Tibial artery (tissue), 4 donors: ENCODE results near the gene TBC1D4.
"Not testable (repeated sequence)": the region's sequence is repeated elsewhere in the genome, so short reads cannot be mapped to it uniquely, and the experiment has no call there.

Source experiments
- DNase-seq, 2 donors: peaks; one replicate each; pipeline ENCODE4 v3.0.0-alpha.2; 2019
- H3K27ac ChIP-seq, 2 donors: fragments of 200-600 bp; sonication (generic) in 1 of 2; 1 replicate in 1 of 2; 2 replicates in 1 of 2; pipeline ENCODE4 v1.5.1; 2018 to 2019; ENCODE audit warnings: mild to moderate bottlenecking in 1 of 2
- H3K27me3 ChIP-seq, 2 donors: fragments of 200-600 bp; sonication (generic) in 1 of 2; one replicate each; pipeline versions ENCODE4 v1.5.1 to v1.6.0; 2016 to 2019
- H3K36me3 ChIP-seq, 3 donors: fragments of 200-600 bp; sonication (generic) in 2 of 3; one replicate each; pipeline ENCODE4 v1.5.1; 2016 to 2019; ENCODE audit warnings: mild to moderate bottlenecking in 2 of 3
- H3K4me1 ChIP-seq, 4 donors: fragments of 200-600 bp; sonication (generic) in 2 of 4; 1 replicate in 3 of 4; 2 replicates in 1 of 4; pipeline ENCODE4 v1.5.1; 2016 to 2019
- H3K4me3 ChIP-seq, 2 donors: fragments of 200-600 bp; sonication (generic) in 1 of 2; 1 replicate in 1 of 2; 2 replicates in 1 of 2; pipeline ENCODE4 v1.5.1; 2018 to 2019; ENCODE audit warnings: mild to moderate bottlenecking in 2 of 2
- H3K9me3 ChIP-seq, 3 donors: fragments of 200-600 bp; sonication (generic) in 1 of 3; one replicate each; pipeline ENCODE4 v1.5.1; 2016 to 2019
- CTCF ChIP-seq, 2 experiments: fragments of 200-600 bp in 1 of 2; fragments of 450-650 bp in 1 of 2; IDR thresholded peaks; one replicate each; pipeline ENCODE4 v1.5.1; 2017 to 2019; ENCODE audit warnings: antibody characterized with exemption in 2 of 2, mild to moderate bottlenecking in 1 of 2, moderate library complexity in 1 of 2
- intact Hi-C: fragments of 100-400 bp; cut with DNase I; formaldehyde crosslinking; loops from one replicate; pipeline ENCODE4 v1.15.0; 2023; ENCODE audit warnings: low total_unique reads

TBC1D4 gene

DNA sequence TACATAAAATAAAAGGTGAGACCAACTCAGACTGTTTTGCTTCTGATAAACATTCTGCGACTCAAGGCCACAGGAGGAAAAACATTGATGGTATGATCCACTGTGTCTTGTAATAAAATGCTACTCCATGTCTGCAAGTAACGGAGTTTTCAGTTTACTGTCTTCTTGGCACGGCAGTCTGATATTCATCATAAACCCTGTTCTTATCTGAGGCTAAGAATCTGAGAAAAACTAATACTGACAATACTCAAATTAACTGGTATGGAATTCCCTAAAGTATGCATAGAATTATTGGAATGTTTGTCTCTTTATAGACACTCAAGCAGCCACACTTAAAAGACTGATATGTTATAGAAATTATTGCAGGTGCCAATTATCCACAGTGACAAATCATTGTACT lies 125.5 kb downstream of the TBC1D4 start:
- Histone ChIP-seq H3K36me3 (no peaks in the 10 kb centered on the region), H3K4me1 (peaks cover 0 to 3% (median 0%) of the 10 kb centered on the region in 4 donors), H3K9me3 (no peaks in the 10 kb centered on the region), H3K27me3 (no peaks in the 10 kb centered on the region), H3K4me3 (no peak overlapping the region), H3K27ac (no peak overlapping the region)
- TF ChIP-seq CTCF (IDR thresholded peaks at IDR 0.05), result no peak
- DNase-seq, result no peak
- intact Hi-C loops, result no loop called here

GRCh38 chr13:75355609-75356008 lies 126.4 kb downstream of the TBC1D4 start:
- H3K27me3 ChIP-seq, result no peaks in the 10 kb centered on the region
- no peak overlapping the region for H3K4me3 ChIP-seq
- no peak for TF ChIP-seq CTCF (IDR thresholded peaks at IDR 0.05)
- intact Hi-C loops, result no loop called here
- H3K9me3 ChIP-seq, result no peaks in the 10 kb centered on the region
- H3K27ac ChIP-seq, result no peak overlapping the region
- peaks cover 0 to 3% (median 0%) of the 10 kb centered on the region in 4 donors for H3K4me1 ChIP-seq
- DNase-seq, result no peak
- H3K36me3 ChIP-seq, result no peaks in the 10 kb centered on the region

DNA sequence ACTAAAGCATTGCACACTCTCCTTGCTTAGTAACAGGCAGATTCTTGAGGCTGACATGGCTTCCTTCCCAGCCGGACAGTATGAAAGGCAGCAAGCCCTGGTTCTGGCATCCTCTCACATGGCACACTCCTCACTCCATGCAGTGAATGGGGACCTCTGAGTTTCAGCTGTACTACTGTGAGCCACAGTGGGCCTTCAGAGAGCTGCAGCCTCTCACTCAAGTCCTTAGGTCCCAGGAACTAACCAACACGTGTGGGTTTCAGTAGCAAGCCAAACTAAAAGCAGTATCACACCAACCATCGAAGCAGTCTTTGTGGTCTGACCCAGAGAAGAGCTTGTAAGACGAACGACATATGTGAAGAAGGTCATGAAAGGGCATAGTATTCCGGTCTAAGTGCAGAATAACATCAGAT lies 128.2 kb downstream of the TBC1D4 start:
- TF ChIP-seq CTCF (IDR thresholded peaks at IDR 0.05), result no peak
- Histone ChIP-seq H3K9me3 (no peaks in the 10 kb centered on the region), H3K27me3 (no peaks in the 10 kb centered on the region), H3K27ac (no peak overlapping the region), H3K4me3 (no peak overlapping the region), H3K4me1 (peaks cover 0 to 3% (median 0%) of the 10 kb centered on the region in 4 donors), H3K36me3 (no peaks in the 10 kb centered on the region)
- DNase-seq, result no peak
- intact Hi-C loops, result no loop called here

DNA sequence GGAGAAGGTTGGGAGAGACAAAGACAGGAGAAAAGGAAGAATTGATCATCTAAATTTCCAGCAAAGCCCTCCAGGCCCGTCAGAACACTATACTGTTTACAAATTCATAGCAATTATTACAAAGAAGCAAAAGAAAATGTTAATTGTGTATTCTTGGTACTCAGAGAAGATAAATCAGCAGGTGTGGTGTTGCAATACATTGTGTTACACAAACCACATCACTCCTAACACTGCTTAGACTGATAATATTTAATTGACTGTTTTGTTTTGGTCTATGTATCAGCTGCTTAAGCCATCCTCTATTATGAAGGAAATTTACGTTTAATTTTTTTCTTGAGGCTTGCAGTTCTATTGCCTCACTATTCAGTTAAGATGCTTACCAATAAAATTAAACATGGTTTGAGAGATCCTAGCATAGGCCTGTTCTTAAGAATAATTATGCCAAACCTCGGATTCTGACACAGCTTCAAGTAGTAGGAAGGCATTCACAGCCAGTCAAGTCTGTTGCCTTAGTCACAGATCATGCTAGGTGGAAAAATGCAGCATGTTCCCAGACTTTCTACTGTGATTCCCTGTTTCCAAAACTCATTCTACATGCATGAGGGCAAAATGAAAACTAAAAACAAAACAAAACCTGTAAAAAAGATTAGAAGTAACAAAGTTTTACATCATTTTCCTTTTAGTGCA lies 129.2 kb downstream of the TBC1D4 start:
- H3K27ac ChIP-seq, result no peak overlapping the region
- peaks cover 0 to 5% (median 3%) of the 10 kb centered on the region in 3 donors for H3K36me3 ChIP-seq
- DNase-seq, result no peak
- H3K4me3 ChIP-seq, result no peak overlapping the region
- no peaks in the 10 kb centered on the region for H3K27me3 ChIP-seq
- peaks cover 0 to 3% (median 0%) of the 10 kb centered on the region in 4 donors for H3K4me1 ChIP-seq
- intact Hi-C loops, result no loop called here
- H3K9me3 ChIP-seq, result no peaks in the 10 kb centered on the region
- TF ChIP-seq CTCF (IDR thresholded peaks at IDR 0.05), result no peak

DNA sequence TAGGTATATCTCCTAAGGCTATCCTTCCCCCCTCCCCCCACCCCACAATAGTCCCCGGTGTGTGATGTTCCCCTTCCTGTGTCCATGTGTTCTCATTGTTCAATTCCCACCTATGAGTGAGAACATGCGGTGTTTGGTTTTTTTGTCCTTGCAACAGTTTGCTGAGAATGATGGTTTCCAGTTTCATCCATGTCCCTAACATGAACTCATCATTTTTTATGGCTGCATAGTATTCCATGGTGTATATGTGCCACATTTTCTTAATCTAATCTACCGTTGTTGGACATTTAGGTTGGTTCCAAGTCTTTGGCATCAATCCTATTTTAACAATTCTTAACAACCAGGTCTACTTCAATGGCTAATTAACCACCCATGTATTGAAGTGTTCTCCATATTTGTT lies 130.4 kb downstream of the TBC1D4 start:
- H3K27ac ChIP-seq, H3K9me3 ChIP-seq, DNase-seq, intact Hi-C loops, H3K27me3 ChIP-seq, H3K36me3 ChIP-seq, H3K4me1 ChIP-seq, H3K4me3 ChIP-seq: not testable (repeated sequence)

GRCh38 chr13:75347925-75348324 lies 134.0 kb downstream of the TBC1D4 start:
- no peaks in the 10 kb centered on the region for H3K27me3 ChIP-seq
- H3K9me3 ChIP-seq, result no peaks in the 10 kb centered on the region
- H3K4me1 ChIP-seq, result no peaks in the 10 kb centered on the region
- H3K36me3 ChIP-seq, result peaks cover 5 to 13% (median 8%) of the 10 kb centered on the region in 3 donors
- TF ChIP-seq CTCF (IDR thresholded peaks at IDR 0.05), result no peak
- no peak overlapping the region for H3K4me3 ChIP-seq
- intact Hi-C loops, result no loop called here
- DNase-seq, result no peak
- H3K27ac ChIP-seq, result no peak overlapping the region
